ENCODE measurements around the gene PIK3C2B.

Gene PIK3C2B

GRCh38 chr1:204499511-204500468 is 5.2 kb upstream of the PIK3C2B start:
- Histone ChIP-seq H3K9ac (ENCODE audit: low read depth, low read length, poor library complexity, severe bottlenecking) (no peak overlapping the region), H4K20me1 (ENCODE audit: insufficient read depth, low read length, poor library complexity, severe bottlenecking) (no peaks in the 10 kb centered on the region), H2AFZ (ENCODE audit: low read length) (no peak overlapping the region), H3K36me3 (ENCODE audit: insufficient read depth, low read length) (no peaks in the 10 kb centered on the region), H3F3A (ENCODE audit: low read depth) (0 out of 2 replicates have a peak, but pooled peaks cover 3% of the 10 kb centered on the region), H3K27me3 (ENCODE audit: insufficient read depth, low read length, poor library complexity, severe bottlenecking) (no peaks in the 10 kb centered on the region), H3K4me2 (ENCODE audit: low read depth, low read length, poor library complexity, severe bottlenecking) (no peak overlapping the region), H3K9me2 (replicated peaks; ENCODE audit: low read depth, low read length) (no peaks in the 10 kb centered on the region), H3K9me3 (ENCODE audit: insufficient read depth, low read depth, low read length) (no peaks in the 10 kb centered on the region), H3K79me2 (ENCODE audit: insufficient read depth, low read length) (no peaks in the 10 kb centered on the region), H3K4me1 (ENCODE audit: insufficient read depth, low read length, poor library complexity, severe bottlenecking) (peaks cover 8% of the 10 kb centered on the region), H3K4me3 (ENCODE audit: low read length, poor library complexity, severe bottlenecking) (no peak overlapping the region)
- TF ChIP-seq CTCF (conservative IDR thresholded peaks at IDR 0.05; ENCODE audit: low read length) = no peak
- TF ChIP-seq EZH2phosphoT487 (IDR thresholded peaks at IDR 0.05; ENCODE audit: borderline replicate concordance) = no peak

GRCh38 chr1:204498981-204499380 is 4.4 kb upstream of the PIK3C2B start:
- no peaks in the 10 kb centered on the region for H3K27me3 ChIP-seq (ENCODE audit: insufficient read depth, low read length, poor library complexity, severe bottlenecking)
- no peak overlapping the region for H3K9ac ChIP-seq (ENCODE audit: low read depth, low read length, poor library complexity, severe bottlenecking)
- no peaks in the 10 kb centered on the region for H3K36me3 ChIP-seq (ENCODE audit: insufficient read depth, low read length)
- H3K79me2 ChIP-seq (ENCODE audit: insufficient read depth, low read length) = no peaks in the 10 kb centered on the region
- H3K4me1 ChIP-seq (ENCODE audit: insufficient read depth, low read length, poor library complexity, severe bottlenecking) = peaks cover 8% of the 10 kb centered on the region
- TF ChIP-seq EZH2phosphoT487 (IDR thresholded peaks at IDR 0.05; ENCODE audit: borderline replicate concordance) = no peak
- no peak for TF ChIP-seq CTCF (conservative IDR thresholded peaks at IDR 0.05; ENCODE audit: low read length)
- no peaks in the 10 kb centered on the region for H3K9me2 ChIP-seq (replicated peaks; ENCODE audit: low read depth, low read length)
- H4K20me1 ChIP-seq (ENCODE audit: insufficient read depth, low read length, poor library complexity, severe bottlenecking) = no peaks in the 10 kb centered on the region
- H3F3A ChIP-seq (ENCODE audit: low read depth) = no peaks in the 10 kb centered on the region
- no peak overlapping the region for H2AFZ ChIP-seq (ENCODE audit: low read length)
- no peak overlapping the region for H3K4me3 ChIP-seq (ENCODE audit: low read length, poor library complexity, severe bottlenecking)
- H3K4me2 ChIP-seq (ENCODE audit: low read depth, low read length, poor library complexity, severe bottlenecking) = no peak overlapping the region
- no peaks in the 10 kb centered on the region for H3K9me3 ChIP-seq (ENCODE audit: insufficient read depth, low read depth, low read length)

- Histone ChIP-seq H3K4me1 (ENCODE audit: insufficient read depth, low read length, poor library complexity, severe bottlenecking) (peaks cover 32% of the 10 kb centered on the region), H3K36me3 (ENCODE audit: insufficient read depth, low read length) (no peaks in the 10 kb centered on the region), H3K79me2 (ENCODE audit: insufficient read depth, low read length) (peaks cover 29% of the 10 kb centered on the region), H3F3A (ENCODE audit: low read depth) (no peaks in the 10 kb centered on the region), H4K20me1 (ENCODE audit: insufficient read depth, low read length, poor library complexity, severe bottlenecking) (peaks cover 12% of the 10 kb centered on the region), H3K9me3 (ENCODE audit: insufficient read depth, low read depth, low read length) (no peaks in the 10 kb centered on the region), H3K4me3 (ENCODE audit: low read length, poor library complexity, severe bottlenecking) (peak overlapping the region; percentile 84), H2AFZ (ENCODE audit: low read length) (no peak overlapping the region), H3K9me2 (replicated peaks; ENCODE audit: low read depth, low read length) (no peaks in the 10 kb centered on the region), H3K27me3 (ENCODE audit: insufficient read depth, low read length, poor library complexity, severe bottlenecking) (no peaks in the 10 kb centered on the region), H3K9ac (ENCODE audit: low read depth, low read length, poor library complexity, severe bottlenecking) (peak overlapping the region; percentile 91), H3K4me2 (ENCODE audit: low read depth, low read length, poor library complexity, severe bottlenecking) (peak overlapping the region; percentile 97)
- no peak for TF ChIP-seq EZH2phosphoT487 (IDR thresholded peaks at IDR 0.05; ENCODE audit: borderline replicate concordance)
- TF ChIP-seq CTCF (conservative IDR thresholded peaks at IDR 0.05; ENCODE audit: low read length) = no peak
Observed at GRCh38 chr1:204495777-204496176, 1.2 kb upstream of the PIK3C2B start.
